ENCODE results near the gene EPG5. TPM values are rescaled to one million over a fixed set of nuclear protein-coding genes. Genes with fewer than 3 reads are reported as not detected.

Gene EPG5
- total and polyA plus RNA-seq, 2 of the 4 experiments (the other 2 are of a cell fraction): 37.3 to 114 TPM

DNA sequence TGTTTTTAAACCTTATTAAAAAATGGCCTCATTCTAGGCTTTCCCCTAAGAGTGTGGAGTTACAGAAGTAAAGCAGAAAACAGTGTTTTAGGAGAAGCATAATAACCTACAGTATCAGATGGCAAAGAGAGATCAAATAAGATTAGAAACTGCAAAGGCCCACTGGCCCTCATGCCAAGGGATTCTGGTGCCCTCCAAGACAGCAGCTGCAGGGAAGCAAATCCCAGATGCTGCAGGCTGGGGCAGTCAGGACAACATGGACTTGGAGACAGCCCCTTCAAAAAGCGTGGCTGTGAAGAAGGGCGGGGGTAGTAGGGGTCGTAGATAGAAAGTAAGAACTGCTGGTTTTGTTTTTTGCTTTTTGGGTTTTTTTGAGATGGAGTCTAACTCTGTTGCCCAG is 28.3 kb upstream of the EPG5 start:
- Histone ChIP-seq H3K27me3 (ENCODE audit: control insufficient read depth, insufficient read depth, low read length) (no peaks in the 10 kb centered on the region), H4K5ac (ENCODE audit: low read depth, low read length) (no peak overlapping the region), H3K14ac (replicated peaks; ENCODE audit: low read depth, low read length) (no peak overlapping the region), H3K27ac (ENCODE audit: insufficient read depth, low read length) (no peak overlapping the region), H2AFZ (replicated peaks; ENCODE audit: low read length, poor library complexity) (no peak overlapping the region), H3K4me1 (ENCODE audit: control insufficient read depth, insufficient read depth, low read length) (peaks cover 4% of the 10 kb centered on the region), H2AK5ac (ENCODE audit: low read depth, low read length) (no peak overlapping the region), H3K56ac (ENCODE audit: extremely low read depth, insufficient read depth, low read length) (no peak overlapping the region), H3K9me3 (ENCODE audit: control insufficient read depth, insufficient read depth, low read length) (no peaks in the 10 kb centered on the region), H2BK15ac (ENCODE audit: low read depth, low read length) (no peak overlapping the region), H2BK5ac (ENCODE audit: low read depth, low read length, poor library complexity, severe bottlenecking) (no peak overlapping the region), H2AK9ac (replicated peaks; ENCODE audit: low read depth, low read length, poor library complexity) (no peak overlapping the region), H3K9ac (ENCODE audit: low read depth, low read length) (no peak overlapping the region), H3K79me1 (ENCODE audit: low read depth in 1 of 2, low read length in 2 of 2) (no peaks in the 10 kb centered on the region), H3K18ac (ENCODE audit: low read depth, low read length) (no peak overlapping the region), H2BK120ac (ENCODE audit: low read depth, low read length) (no peak overlapping the region), H4K20me1 (ENCODE audit: insufficient read depth, low read length) (no peaks in the 10 kb centered on the region; the same call in 1 of the 2 replicates), H3K23ac (ENCODE audit: low read depth, low read length) (no peak overlapping the region), H3K4me3 (ENCODE audit: insufficient read depth, low read depth, low read length) (no peak overlapping the region), H3K36me3 (ENCODE audit: control insufficient read depth, insufficient read depth, low read length) (peaks cover 7% of the 10 kb centered on the region; the same call in 1 of the 2 replicates), H3K9me1 (ENCODE audit: insufficient read depth, low read length) (0 out of 2 replicates have a peak, but pooled peaks cover 4% of the 10 kb centered on the region), H4K91ac (ENCODE audit: insufficient read depth, low read depth, low read length) (no peak overlapping the region), H3K4ac (ENCODE audit: low read depth, low read length) (no peak overlapping the region), H4K8ac (ENCODE audit: low read depth in 2 of 2, low read length in 2 of 2) (no peak overlapping the region), H3K4me2 (ENCODE audit: low read depth, low read length) (no peak overlapping the region), H2BK20ac (ENCODE audit: low read depth, low read length) (no peak overlapping the region)
- intact Hi-C loops (cut with micrococcal nuclease): no loop called here
- no TSS peak for BruUV-seq (replicated peaks)
- dilution Hi-C loops (cut with HindIII; ENCODE audit: low sequenced_read_pairs, unreplicated experiment): no loop called here
- no CpG with 5 or more reads among the region's 3 CpGs for WGBS, 2 experiments (ENCODE audit: extremely low coverage in 2 of 2, insufficient read length in 1 of 2)
- ChIA-PET CTCF (no interaction called here), POLR2A (ENCODE audit: unreplicated experiment) (no interaction called here)
- ATAC-seq (ENCODE audit: low read depth) (no peak), DNase-seq (no peak)
- in situ Hi-C loops (cut with MboI; ENCODE audit: low sequenced_read_pairs): no loop called here
- no peak for TF ChIP-seq FOS (IDR thresholded peaks at IDR 0.05; ENCODE audit: low read depth, low read length)
- TF ChIP-seq POLR2A (IDR thresholded peaks at IDR 0.05; ENCODE audit: low read depth, low read length): no peak
- no peak for TF ChIP-seq CHD1 (IDR thresholded peaks at IDR 0.05; ENCODE audit: low read depth, low read length)
- no peak for TF ChIP-seq RAD21 (IDR thresholded peaks at IDR 0.05; ENCODE audit: low read length)

All from IMR-90 (cell line).